Fibroblast of lung (primary cell): ENCODE results near the gene SHANK3.

ENCODE experiments used
- CTCF ChIP-seq, 2 donors: IDR thresholded peaks in 1 of 2; conservative IDR thresholded peaks in 1 of 2; 1 replicate in 1 of 2; 2 replicates in 1 of 2; pipeline ENCODE4 v1.5.1; 2011 to 2012; ENCODE audit warnings: low read length in 2 of 2, control low read depth in 1 of 2, inconsistent platforms in 1 of 2, low read depth in 1 of 2, mild to moderate bottlenecking in 1 of 2
- EZH2 ChIP-seq: IDR thresholded peaks from 2 replicates; pipeline ENCODE4 v1.5.1; 2012; ENCODE audit warnings: low read length, control low read depth, mild to moderate bottlenecking; ENCODE audit errors: missing control alignments

DNA sequence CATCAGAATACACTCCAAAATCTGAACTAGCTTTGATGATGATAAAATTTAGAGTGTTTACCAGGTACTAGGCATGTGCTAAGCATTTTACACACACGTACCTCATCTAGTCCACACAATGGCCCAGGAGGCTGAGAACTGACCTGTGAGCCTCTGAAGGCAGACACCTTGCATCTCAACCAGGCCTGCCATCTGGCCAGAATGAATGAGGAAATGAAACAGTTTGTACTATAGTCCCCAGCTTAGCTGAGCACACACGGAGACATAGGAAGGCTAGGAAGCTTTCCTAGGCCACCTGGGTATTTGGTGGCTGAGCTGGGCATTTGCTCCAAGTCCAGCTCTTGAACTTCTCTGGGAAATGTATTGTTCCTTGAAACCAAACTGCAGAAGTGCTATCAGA, 6.9 kb upstream of the SHANK3 start:
- TF ChIP-seq CTCF (conservative IDR thresholded peaks at IDR 0.05 in 1 of 2, IDR thresholded peaks at IDR 0.05 in 1 of 2; ENCODE audit: low read depth in 1 of 2, low read length in 2 of 2) = no peak
- no peak for TF ChIP-seq EZH2
